Daoy (cell line): ENCODE measurements around the gene SPO11. TPM values are rescaled to one million over a fixed set of nuclear protein-coding genes. Genes with fewer than 3 reads are reported as not detected.

Source experiments
- DNase-seq: peaks from one replicate; pipeline ENCODE4 v3.0.0-alpha.2; 2015; ENCODE audit warnings: low read depth
- total RNA-seq: library from RNA; depleted of rRNA; stranded (reverse); fragments of >200 nt; shearing (Covaris generic); gene quantifications from 2 replicates; pipeline ENCODE4 v1.2.3, GENCODE V29; 2014

SPO11 gene
- total RNA-seq, 1 experiment from 2014 or later = not detected

GRCh38 chr20:57310821-57311514 is 18.6 kb upstream of the SPO11 start:
- no peak for DNase-seq

GRCh38 chr20:57312138-57312537 is 17.5 kb upstream of the SPO11 start:
- no peak for DNase-seq

GRCh38 chr20:57313230-57313629 is 16.4 kb upstream of the SPO11 start:
- DNase-seq = no peak

- no peak for DNase-seq
Measured at GRCh38 chr20:57313951-57314350, 15.7 kb upstream of the SPO11 start.

GRCh38 chr20:57315083-57315975 is 14.3 kb upstream of the SPO11 start:
- no peak for DNase-seq

- DNase-seq = no peak
Measured at GRCh38 chr20:57315976-57316480, 13.6 kb upstream of the SPO11 start.

GRCh38 chr20:57316795-57317201 is 12.8 kb upstream of the SPO11 start:
- no peak for DNase-seq

GRCh38 chr20:57317316-57317788 is 12.3 kb upstream of the SPO11 start:
- DNase-seq = no peak

- DNase-seq = peak; percentile 35
Measured at GRCh38 chr20:57317789-57318371, 11.7 kb upstream of the SPO11 start.

GRCh38 chr20:57319584-57319983 is 10.0 kb upstream of the SPO11 start:
- no peak for DNase-seq

GRCh38 chr20:57320358-57320757 is 9.2 kb upstream of the SPO11 start:
- no peak for DNase-seq

- no peak for DNase-seq
Measured at GRCh38 chr20:57321142-57321541, 8.5 kb upstream of the SPO11 start.

- DNase-seq = peak; percentile 53
Measured at GRCh38 chr20:57322476-57322875, 7.1 kb upstream of the SPO11 start.

- peak; percentile 92 for DNase-seq
Measured at GRCh38 chr20:57323034-57323433, 6.6 kb upstream of the SPO11 start.

- DNase-seq = no peak
Measured at GRCh38 chr20:57325632-57326356, 3.8 kb upstream of the SPO11 start.

GRCh38 chr20:57326667-57327455 is 2.7 kb upstream of the SPO11 start:
- no peak for DNase-seq

- DNase-seq = no peak
Measured at GRCh38 chr20:57327820-57328219, 1.8 kb upstream of the SPO11 start.

GRCh38 chr20:57330998-57331397 is 1.4 kb downstream of the SPO11 start:
- no peak for DNase-seq

- DNase-seq = no peak
Measured at GRCh38 chr20:57332105-57333089, 2.8 kb downstream of the SPO11 start.

- DNase-seq = no peak
Measured at GRCh38 chr20:57335392-57335791, 5.8 kb downstream of the SPO11 start.
